Effector CD8-positive, alpha-beta T cell (primary cell): ENCODE data around the gene MRPS6.

Source experiments
- DNase-seq: peaks from one replicate; lab custom pipeline; 2025; lab: John Stamatoyannopoulos, UW

The MRPS6 gene

GRCh38 chr21:34180826-34181359 is 107.5 kb downstream of the MRPS6 start:
- DNase-seq, result no peak

DNA sequence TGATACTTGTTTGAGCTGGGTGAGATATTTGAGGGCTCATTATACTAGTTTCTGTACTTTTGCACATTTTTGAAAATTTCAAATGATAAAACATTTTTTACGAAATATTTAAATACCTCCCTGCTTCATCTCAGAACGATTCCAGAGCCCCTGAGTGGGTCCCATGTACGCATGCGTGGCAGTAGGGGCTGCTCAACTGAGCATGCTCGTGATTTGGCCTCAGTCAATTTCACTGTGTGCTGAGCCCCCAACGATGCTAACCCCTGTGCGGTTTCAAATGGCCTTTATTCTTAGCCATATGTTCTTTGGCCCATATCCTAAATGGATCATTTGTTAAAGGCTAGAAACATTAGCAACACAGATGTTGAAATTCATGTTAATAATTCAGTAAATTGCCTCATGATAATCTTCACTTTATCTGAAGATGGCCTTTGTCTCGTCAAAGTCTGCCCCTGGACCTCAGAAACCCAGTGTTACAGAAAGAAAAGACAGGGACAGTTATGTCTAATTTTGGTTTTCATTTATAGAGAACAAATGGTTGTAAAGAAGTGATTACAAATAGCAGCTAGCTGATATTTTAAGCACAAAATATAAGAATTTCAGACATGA is 108.2 kb downstream of the MRPS6 start:
- DNase-seq, result no peak

DNA sequence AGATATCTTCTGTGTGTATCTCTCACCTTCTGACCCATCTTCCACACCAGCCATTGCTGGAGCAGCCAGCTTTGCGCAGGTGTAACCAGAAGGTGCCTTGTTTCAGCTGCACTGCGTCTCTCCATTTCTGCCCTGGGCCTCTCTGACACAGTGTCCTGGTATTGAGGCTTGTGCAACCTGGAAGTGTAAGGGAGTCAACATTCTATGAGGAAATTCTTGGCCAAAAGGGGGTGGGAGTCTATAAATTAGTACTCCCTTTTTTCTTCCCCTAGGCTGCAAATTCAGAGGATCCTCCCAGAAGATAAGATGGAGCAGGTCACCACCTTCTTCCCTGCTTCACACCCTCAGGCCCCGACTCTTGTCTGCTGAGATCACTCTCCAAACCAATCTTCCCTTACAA is 109.1 kb downstream of the MRPS6 start:
- DNase-seq, result no peak

DNA sequence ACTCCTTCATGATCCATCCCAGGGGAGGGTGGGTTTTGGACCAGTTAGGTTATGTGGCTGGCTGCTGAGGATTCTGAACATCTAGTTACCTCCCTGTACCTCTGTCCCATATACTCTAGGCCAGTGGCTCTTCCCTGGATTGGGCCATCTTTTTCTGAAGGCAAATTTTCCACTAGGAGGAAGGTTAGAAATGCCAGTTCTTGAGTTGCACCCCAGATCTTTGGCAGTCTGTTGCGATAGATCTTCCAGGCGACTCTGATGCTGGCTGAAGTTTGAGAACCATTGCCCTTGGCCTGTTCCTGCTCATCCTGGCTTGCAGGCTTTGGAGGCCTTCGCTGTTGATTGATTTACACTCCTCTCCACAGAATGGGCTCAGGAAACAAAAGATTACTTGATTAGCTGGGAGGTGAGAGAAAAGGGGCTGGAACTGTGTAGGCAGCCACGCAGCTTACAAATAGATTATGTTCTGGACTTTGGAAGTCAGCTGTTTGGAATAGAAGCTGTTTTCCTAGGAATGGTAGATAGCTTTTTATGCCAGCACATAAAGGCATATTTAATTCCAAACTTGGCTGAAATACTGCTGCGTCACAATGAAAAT is 110.1 kb downstream of the MRPS6 start:
- DNase-seq, result no peak

- no peak for DNase-seq
These were observed 110.9 kb downstream of the MRPS6 start for GRCh38 chr21:34184232-34184631.

DNA sequence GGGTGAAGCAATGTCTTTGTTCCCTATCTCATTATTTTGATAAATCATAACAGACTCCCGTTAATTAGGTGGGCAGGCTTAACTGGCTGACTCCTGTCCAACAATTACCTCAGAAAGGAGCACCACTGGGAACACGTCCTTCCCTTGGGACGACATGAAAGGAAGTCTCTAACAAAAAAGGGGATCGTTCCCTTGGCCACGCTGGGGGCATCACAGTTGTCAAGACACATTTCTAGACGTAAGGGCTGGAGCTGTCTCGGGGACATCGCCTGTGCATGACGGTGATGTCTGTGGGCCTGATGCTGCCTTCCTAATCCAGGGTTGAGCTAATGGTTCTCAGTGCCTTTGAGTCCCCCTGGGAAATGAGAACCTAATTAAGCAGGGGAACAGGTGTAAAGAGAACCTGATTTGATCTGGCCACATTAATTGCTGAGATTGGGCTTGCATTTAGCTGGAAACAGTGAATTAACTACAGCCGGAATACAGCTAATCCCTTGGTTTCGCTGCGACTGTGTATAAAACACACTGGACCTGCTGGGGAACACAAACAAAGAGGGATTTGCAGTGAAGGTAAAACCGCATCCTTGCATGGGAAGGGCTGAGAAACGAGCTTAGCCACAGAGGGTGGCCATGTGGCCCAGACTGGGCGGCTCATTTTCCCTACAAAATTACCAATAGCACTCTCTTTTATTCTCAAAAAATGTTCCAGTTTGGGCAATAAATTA is 111.8 kb downstream of the MRPS6 start:
- no peak for DNase-seq

GRCh38 chr21:34186109-34186719 is 112.8 kb downstream of the MRPS6 start:
- no peak for DNase-seq

GRCh38 chr21:34187935-34188334 is 114.6 kb downstream of the MRPS6 start:
- no peak for DNase-seq

GRCh38 chr21:34189506-34189905 is 116.1 kb downstream of the MRPS6 start:
- no peak for DNase-seq

GRCh38 chr21:34190576-34191321 is 117.4 kb downstream of the MRPS6 start:
- DNase-seq, result no peak

- DNase-seq, result no peak
These were observed 118.5 kb downstream of the MRPS6 start for GRCh38 chr21:34191876-34192275.
